Mesenchymal stem cell (in vitro differentiated cells and primary cell): Measurements from ENCODE around the gene SMIM12.

Experiments used
- DNase-seq: peaks from one replicate; pipeline ENCODE4 v3.0.0-alpha.2; 2013
- H2AFZ ChIP-seq: one replicate; pipeline ENCODE4 v1.6.1; 2013; ENCODE audit warnings: low read depth, mild to moderate bottlenecking, control low read depth, inconsistent platforms, low read length, moderate library complexity
- H2AK5ac ChIP-seq: 2 replicates; pipeline ENCODE4 v1.6.1; 2013; ENCODE audit warnings: low read length, moderate library complexity, mild to moderate bottlenecking, inconsistent platforms; ENCODE audit not compliant: severe bottlenecking
- H2BK120ac ChIP-seq: one replicate; pipeline ENCODE4 v1.6.1; 2013; ENCODE audit warnings: low read depth, mild to moderate bottlenecking, inconsistent platforms, low read length, moderate library complexity
- H2BK12ac ChIP-seq, 2 experiments: one replicate each; pipeline ENCODE4 v1.6.1; 2013; ENCODE audit warnings: inconsistent platforms in 2 of 2, low read length in 2 of 2, mild to moderate bottlenecking in 2 of 2, moderate library complexity in 2 of 2, control low read depth in 1 of 2
- H2BK15ac ChIP-seq: one replicate; pipeline ENCODE4 v1.6.1; 2013; ENCODE audit warnings: mild to moderate bottlenecking, low read depth, inconsistent platforms; ENCODE audit not compliant: poor library complexity, severe bottlenecking
- H2BK5ac ChIP-seq: 2 replicates; pipeline ENCODE4 v1.6.1; 2013; ENCODE audit warnings: low read depth, mild to moderate bottlenecking, low read length, control low read depth, inconsistent platforms; ENCODE audit not compliant: poor library complexity, severe bottlenecking
- H3K14ac ChIP-seq, 2 experiments: one replicate each; pipeline ENCODE4 v1.6.1; 2013; ENCODE audit warnings: inconsistent platforms in 2 of 2, low read length in 2 of 2, control low read depth in 1 of 2, mild to moderate bottlenecking in 1 of 2, moderate library complexity in 1 of 2
- H3K18ac ChIP-seq, 2 experiments: one replicate each; pipeline ENCODE4 v1.6.1; 2013; ENCODE audit warnings: inconsistent platforms in 2 of 2, low read length in 2 of 2, control low read depth in 1 of 2, low read depth in 1 of 2, mild to moderate bottlenecking in 1 of 2
- H3K23ac ChIP-seq, 2 experiments: one replicate each; pipeline ENCODE4 v1.6.1; 2013; ENCODE audit warnings: inconsistent platforms in 2 of 2, low read length in 2 of 2, mild to moderate bottlenecking in 2 of 2, moderate library complexity in 2 of 2, control low read depth in 1 of 2
- H3K27ac ChIP-seq: 2 replicates; pipeline ENCODE4 v1.5.1; 2013; ENCODE audit warnings: mild to moderate bottlenecking, moderate library complexity, low read length, control low read depth, inconsistent platforms; ENCODE audit not compliant: poor library complexity, severe bottlenecking
- H3K27me3 ChIP-seq, 2 experiments: 2 replicates each; pipeline versions ENCODE4 v1.6.1 to v1.7.0; 2013; ENCODE audit warnings: low read length in 2 of 2, mild to moderate bottlenecking in 2 of 2, moderate library complexity in 2 of 2, control low read depth in 1 of 2, inconsistent platforms in 1 of 2; ENCODE audit not compliant: control insufficient read depth in 1 of 2, insufficient read depth in 1 of 2
- H3K36me3 ChIP-seq, 2 experiments: 2 replicates each; pipeline versions ENCODE4 v1.6.1 to v1.7.0; 2013; ENCODE audit warnings: low read length in 2 of 2, control low read depth in 1 of 2, inconsistent platforms in 1 of 2, low read depth in 1 of 2, mild to moderate bottlenecking in 1 of 2; ENCODE audit not compliant: insufficient read depth in 2 of 2, control insufficient read depth in 1 of 2
- H3K4ac ChIP-seq, 2 experiments: one replicate each; pipeline ENCODE4 v1.6.1; 2013; ENCODE audit warnings: inconsistent platforms in 2 of 2, low read length in 2 of 2, mild to moderate bottlenecking in 2 of 2, moderate library complexity in 2 of 2, control low read depth in 1 of 2, low read depth in 1 of 2
- H3K4me1 ChIP-seq: 2 replicates; pipeline ENCODE4 v1.6.1; 2013; ENCODE audit warnings: low read depth, low read length, control low read depth; ENCODE audit not compliant: control insufficient read depth, insufficient read depth
- H3K4me2 ChIP-seq: 2 replicates; pipeline ENCODE4 v1.6.1; 2013; ENCODE audit warnings: low read length, mild to moderate bottlenecking, inconsistent platforms; ENCODE audit not compliant: poor library complexity, severe bottlenecking
- H3K4me3 ChIP-seq, 2 experiments: 2 replicates each; pipeline versions ENCODE4 v1.5.1 to v1.7.0; 2013; ENCODE audit warnings: low read length in 2 of 2, mild to moderate bottlenecking in 2 of 2, control low read depth in 1 of 2, low read depth in 1 of 2; ENCODE audit not compliant: insufficient read depth in 1 of 2
- H3K79me1 ChIP-seq: replicated peaks from 2 replicates; pipeline ENCODE4 v1.6.1; 2013; ENCODE audit warnings: mild to moderate bottlenecking, control low read depth, low read length, inconsistent platforms; ENCODE audit not compliant: poor library complexity, severe bottlenecking
- H3K9ac ChIP-seq: 2 replicates; pipeline ENCODE4 v1.7.0; 2013; ENCODE audit warnings: mild to moderate bottlenecking, low read length, moderate library complexity
- H3K9me3 ChIP-seq: 2 replicates; pipeline ENCODE4 v1.7.0; 2013; ENCODE audit warnings: mild to moderate bottlenecking, low read length; ENCODE audit not compliant: control insufficient read depth
- H4K8ac ChIP-seq: one replicate; pipeline ENCODE4 v1.6.1; 2013; ENCODE audit warnings: inconsistent platforms, mild to moderate bottlenecking, low read length, moderate library complexity
- H4K91ac ChIP-seq: one replicate; pipeline ENCODE4 v1.6.1; 2013; ENCODE audit warnings: mild to moderate bottlenecking, low read length, inconsistent platforms
- WGBS: methylation state at CpG from one replicate; pipeline ENCODE4 v1.1.7; 2013; ENCODE audit warnings: mixed read lengths; 5-methylcytosine and 5-hydroxymethylcytosine counted together

The SMIM12 gene

GRCh38 chr1:34900775-34901502 is 41.4 kb upstream of the SMIM12 start:
- H3K36me3 ChIP-seq: no peaks in the 10 kb centered on the region
- no peak overlapping the region for H3K14ac ChIP-seq
- no peak overlapping the region for H2AFZ ChIP-seq
- H3K4me2 ChIP-seq: no peak overlapping the region
- no peak overlapping the region for H3K9ac ChIP-seq
- H3K27ac ChIP-seq: no peak overlapping the region
- peaks cover 17 to 39% of the 10 kb centered on the region in 2 experiments for H3K27me3 ChIP-seq
- peak overlapping the region in 1 of 2 experiments; percentile 11 for H3K23ac ChIP-seq
- H2BK15ac ChIP-seq: no peak overlapping the region
- WGBS: 79% methylated on average over 13 of the region's 13 CpGs
- no peak overlapping the region for H2BK12ac ChIP-seq
- no peak overlapping the region for H2BK5ac ChIP-seq
- no peak overlapping the region for H2AK5ac ChIP-seq
- H3K79me1 ChIP-seq: no peaks in the 10 kb centered on the region
- DNase-seq: no peak
- no peak overlapping the region for H3K4me3 ChIP-seq
- H3K9me3 ChIP-seq: no peaks in the 10 kb centered on the region
- H4K91ac ChIP-seq: no peak overlapping the region
- no peak overlapping the region for H4K8ac ChIP-seq
- H3K4ac ChIP-seq: no peak overlapping the region
- H3K4me1 ChIP-seq: no peaks in the 10 kb centered on the region
- no peak overlapping the region for H2BK120ac ChIP-seq
- no peak overlapping the region for H3K18ac ChIP-seq

GRCh38 chr1:34899906-34900305 is 40.4 kb upstream of the SMIM12 start:
- Histone ChIP-seq H3K18ac (no peak overlapping the region), H2BK15ac (no peak overlapping the region), H3K36me3 (no peaks in the 10 kb centered on the region), H4K91ac (no peak overlapping the region), H2AFZ (no peak overlapping the region), H2BK120ac (no peak overlapping the region), H3K4me2 (no peak overlapping the region), H3K23ac (no peak overlapping the region), H3K27me3 (peaks cover 17 to 39% of the 10 kb centered on the region in 2 experiments), H3K14ac (no peak overlapping the region), H4K8ac (no peak overlapping the region), H3K4ac (no peak overlapping the region), H3K4me3 (no peak overlapping the region), H2BK12ac (no peak overlapping the region), H3K9me3 (no peaks in the 10 kb centered on the region), H2AK5ac (no peak overlapping the region), H2BK5ac (no peak overlapping the region), H3K4me1 (no peaks in the 10 kb centered on the region), H3K27ac (no peak overlapping the region), H3K79me1 (no peaks in the 10 kb centered on the region), H3K9ac (no peak overlapping the region)
- DNase-seq: no peak
- WGBS: 97% methylated on average over 16 of the region's 16 CpGs

- H2BK15ac ChIP-seq: no peak overlapping the region
- H3K14ac ChIP-seq: no peak overlapping the region
- no peaks in the 10 kb centered on the region for H3K79me1 ChIP-seq
- no peaks in the 10 kb centered on the region for H3K36me3 ChIP-seq
- H3K9ac ChIP-seq: no peak overlapping the region
- no peak overlapping the region for H3K27ac ChIP-seq
- H2BK5ac ChIP-seq: no peak overlapping the region
- peaks cover 17 to 39% of the 10 kb centered on the region in 2 experiments for H3K27me3 ChIP-seq
- H4K91ac ChIP-seq: no peak overlapping the region
- no peak for DNase-seq
- no peak overlapping the region for H3K4me3 ChIP-seq
- no peak overlapping the region for H2BK120ac ChIP-seq
- H3K9me3 ChIP-seq: no peaks in the 10 kb centered on the region
- H3K4ac ChIP-seq: no peak overlapping the region
- no peak overlapping the region for H3K4me2 ChIP-seq
- H2AK5ac ChIP-seq: no peak overlapping the region
- H2BK12ac ChIP-seq: no peak overlapping the region
- H3K18ac ChIP-seq: no peak overlapping the region
- H2AFZ ChIP-seq: no peak overlapping the region
- H3K4me1 ChIP-seq: no peaks in the 10 kb centered on the region
- H4K8ac ChIP-seq: no peak overlapping the region
- no peak overlapping the region for H3K23ac ChIP-seq
- WGBS: 88% methylated on average over 4 of the region's 4 CpGs
Observed at GRCh38 chr1:34899471-34899870, 39.9 kb upstream of the SMIM12 start.

- Histone ChIP-seq H3K4me2 (no peak overlapping the region), H3K4me1 (no peaks in the 10 kb centered on the region), H2AFZ (no peak overlapping the region), H3K9me3 (no peaks in the 10 kb centered on the region), H3K14ac (no peak overlapping the region), H3K79me1 (no peaks in the 10 kb centered on the region), H2BK5ac (no peak overlapping the region), H3K27me3 (peaks cover 17 to 39% of the 10 kb centered on the region in 2 experiments), H2BK120ac (no peak overlapping the region), H3K4ac (no peak overlapping the region), H3K18ac (no peak overlapping the region), H3K27ac (no peak overlapping the region), H2BK15ac (no peak overlapping the region), H3K9ac (no peak overlapping the region), H3K36me3 (no peaks in the 10 kb centered on the region), H2AK5ac (no peak overlapping the region), H2BK12ac (no peak overlapping the region), H3K4me3 (no peak overlapping the region), H3K23ac (no peak overlapping the region), H4K91ac (no peak overlapping the region), H4K8ac (no peak overlapping the region)
- DNase-seq: no peak
- 26% methylated on average over 2 of the region's 2 CpGs for WGBS
Observed at GRCh38 chr1:34898330-34898761, 38.8 kb upstream of the SMIM12 start.
